Measurements from ENCODE around the gene INS. TPM values are rescaled to one million over a fixed set of nuclear protein-coding genes. Genes with fewer than 3 reads are reported as not detected.

Gene INS
- total RNA-seq, 1 experiment from 2014 or later = not detected

DNA sequence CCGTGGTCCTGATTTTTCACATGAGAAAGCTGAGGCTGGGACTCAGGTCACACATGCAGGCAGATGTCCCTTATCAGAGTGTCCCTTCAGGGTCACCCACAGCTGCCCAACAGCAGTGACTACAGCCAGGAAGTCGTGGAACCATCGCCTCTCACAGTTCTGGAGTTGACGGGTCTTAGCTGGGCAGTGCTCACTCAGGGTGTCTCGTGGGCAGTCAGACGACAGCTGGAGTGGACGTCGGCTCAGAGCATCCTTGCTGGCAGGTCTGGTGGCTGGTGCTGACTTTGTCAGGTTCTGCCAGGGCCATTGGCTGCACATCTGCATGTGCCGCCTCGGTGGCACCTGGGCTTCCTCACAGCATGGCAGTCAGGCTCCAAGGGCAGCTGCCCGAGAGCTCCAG, 46.2 kb upstream of the INS start:
- Mint-ChIP-seq H3K27me3 (ENCODE audit: low read depth) (peaks cover 31% of the 10 kb centered on the region), H3K27ac (no peak overlapping the region), H3K4me3 (no peak overlapping the region), H3K36me3 (ENCODE audit: insufficient read depth in 1 of 3, low read depth in 3 of 3) (no peaks in the 10 kb centered on the region), H3K4me1 (no peaks in the 10 kb centered on the region), H3K9me3 (no peaks in the 10 kb centered on the region)
- no peaks in the 10 kb centered on the region for H3K9me3 ChIP-seq (ENCODE audit: control insufficient read depth, low read depth, low read length)
- H3K23ac ChIP-seq (ENCODE audit: insufficient read length, low read depth, low read length) = no peak overlapping the region
- no peak for DNase-seq
- H3K4ac ChIP-seq (ENCODE audit: low read depth, low read length) = no peak overlapping the region
- H4K8ac ChIP-seq (replicated peaks; ENCODE audit: insufficient read length, low read depth, low read length) = no peak overlapping the region
- no peak overlapping the region for H3K9ac ChIP-seq (ENCODE audit: extremely low read depth, insufficient read length, low read length)
- H4K20me1 ChIP-seq (ENCODE audit: control insufficient read depth, insufficient read depth, insufficient read length) = no peaks in the 10 kb centered on the region
- H3K4me2 ChIP-seq (ENCODE audit: insufficient read depth, insufficient read length, low read length) = no peak overlapping the region
- H3K23me2 ChIP-seq (ENCODE audit: insufficient read length, low read depth, low read length, poor library complexity, severe bottlenecking) = no peaks in the 10 kb centered on the region
- no peak overlapping the region for H2BK20ac ChIP-seq (ENCODE audit: low read depth, low read length, poor library complexity, severe bottlenecking)
- H2BK12ac ChIP-seq (ENCODE audit: insufficient read length, low read depth, low read length) = no peak overlapping the region
- H3K14ac ChIP-seq (ENCODE audit: insufficient read depth, low read length) = no peak overlapping the region; the same call in 1 of the 2 replicates
- no peak overlapping the region for H2BK15ac ChIP-seq (ENCODE audit: low read depth, low read length)
- H4K91ac ChIP-seq (ENCODE audit: insufficient read length, low read depth, low read length) = no peak overlapping the region
- no peak overlapping the region for H3K18ac ChIP-seq (ENCODE audit: insufficient read length, low read depth, low read length)
- no peaks in the 10 kb centered on the region for H3K4me1 ChIP-seq (ENCODE audit: insufficient read depth, low read length)
- no peak overlapping the region for H2BK120ac ChIP-seq (ENCODE audit: low read depth, low read length, poor library complexity, severe bottlenecking)
- no peak overlapping the region for H3T11ph ChIP-seq (ENCODE audit: low read length)
- H2BK5ac ChIP-seq (ENCODE audit: insufficient read length, low read length) = no peak overlapping the region
- H3K79me1 ChIP-seq (ENCODE audit: insufficient read depth, low read depth, low read length, poor library complexity, severe bottlenecking) = no peaks in the 10 kb centered on the region
- H2AFZ ChIP-seq (ENCODE audit: low read length) = no peak overlapping the region
- no peak for TF ChIP-seq CTCF (conservative IDR thresholded peaks at IDR 0.05)
- H3K79me2 ChIP-seq (ENCODE audit: insufficient read depth, low read length) = no peaks in the 10 kb centered on the region
- H2AK5ac ChIP-seq (ENCODE audit: insufficient read length, low read length) = no peak overlapping the region
- H3K27ac ChIP-seq (ENCODE audit: insufficient read length, low read depth, low read length) = no peak overlapping the region
- H4K5ac ChIP-seq (ENCODE audit: insufficient read length, low read depth, low read length) = no peak overlapping the region
- no CpG with 5 or more reads among the region's 11 CpGs for WGBS (ENCODE audit: extremely low coverage, insufficient read length, low lambda C conversion rate)
- no peaks in the 10 kb centered on the region; the same call in 1 of the 2 replicates for H3K27me3 ChIP-seq (ENCODE audit: insufficient read depth, low read length)
- H3K56ac ChIP-seq (ENCODE audit: insufficient read length, low read depth, low read length) = no peak overlapping the region

Data from H9 (cell line).